ENCODE data around the gene RPS6KL1.

GRCh38 chr14:74856366-74856765, 66.7 kb downstream of the RPS6KL1 start:
- no peak for TF ChIP-seq EZH2phosphoT487 (IDR thresholded peaks at IDR 0.05; ENCODE audit: unreplicated experiment)
- TF ChIP-seq CREB1 (CRISPR knock-in tag; IDR thresholded peaks at IDR 0.05; ENCODE audit: low read depth), result no peak
- no peak for TF ChIP-seq EZH2 (IDR thresholded peaks at IDR 0.05; ENCODE audit: low read depth, unreplicated experiment)
- TF ChIP-seq CTCF (conservative IDR thresholded peaks at IDR 0.05; ENCODE audit: low read depth in 2 of 2), result no peak
- no peak for TF ChIP-seq POLR2AphosphoS5 (IDR thresholded peaks at IDR 0.05; ENCODE audit: low read depth)
- no peak for TF ChIP-seq JUNB (IDR thresholded peaks at IDR 0.05; ENCODE audit: unreplicated experiment)
- no peak for TF ChIP-seq REST (IDR thresholded peaks at IDR 0.05; ENCODE audit: unreplicated experiment)
- no peak for TF ChIP-seq STAT1 (IDR thresholded peaks at IDR 0.05; ENCODE audit: unreplicated experiment)
- no peak for TF ChIP-seq ETS1 (IDR thresholded peaks at IDR 0.05)
- no peak for TF ChIP-seq NANOG (IDR thresholded peaks at IDR 0.05; ENCODE audit: borderline replicate concordance)
